ENCODE measurements around the gene PAQR4.

Gene PAQR4

DNA sequence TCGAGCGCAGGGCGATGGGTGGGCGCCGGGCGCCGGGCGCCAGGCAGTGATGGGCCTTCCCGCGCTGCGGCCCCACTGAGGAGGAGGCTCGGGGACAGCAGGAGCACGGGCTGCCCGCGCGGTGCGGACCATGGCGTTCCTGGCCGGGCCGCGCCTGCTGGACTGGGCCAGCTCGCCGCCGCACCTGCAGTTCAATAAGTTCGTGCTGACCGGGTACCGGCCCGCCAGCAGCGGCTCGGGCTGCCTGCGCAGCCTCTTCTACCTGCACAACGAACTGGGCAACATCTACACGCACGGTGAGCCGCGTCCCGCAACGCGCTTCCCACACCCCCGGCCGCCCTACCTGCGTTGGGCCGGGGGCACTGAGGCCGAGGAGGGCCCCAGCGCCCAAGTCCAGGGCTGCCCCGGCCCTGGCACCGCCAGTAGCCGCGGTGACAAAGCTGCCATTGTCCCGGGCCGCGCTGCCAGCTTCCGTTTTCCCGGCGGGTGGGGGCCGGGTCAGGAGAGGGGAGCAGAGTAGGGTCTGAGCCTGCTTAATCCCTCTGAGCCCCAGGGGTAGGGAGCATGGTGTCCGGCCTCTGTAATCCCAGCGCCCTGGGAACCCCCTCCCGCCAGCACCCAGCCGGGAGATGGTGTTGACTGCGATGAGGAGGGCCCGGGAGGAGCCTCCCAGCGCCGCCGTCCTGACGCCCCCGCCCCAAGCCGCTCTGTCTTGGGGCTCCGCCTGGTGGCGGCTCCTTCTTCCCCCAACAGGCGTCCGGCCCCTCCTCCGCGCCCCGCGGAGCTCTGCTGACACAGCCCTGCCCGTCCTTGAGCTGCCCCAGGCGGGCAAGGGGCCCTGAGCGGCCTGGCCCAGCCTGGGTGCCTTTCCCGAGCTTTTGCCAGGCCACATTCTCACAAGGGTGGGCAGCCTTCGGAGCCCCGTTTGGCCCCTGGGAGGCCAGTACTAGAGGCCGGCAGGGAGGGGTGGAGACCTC lies 685 bp downstream of the PAQR4 start (continued):
- TF ChIP-seq, protein P1, sequence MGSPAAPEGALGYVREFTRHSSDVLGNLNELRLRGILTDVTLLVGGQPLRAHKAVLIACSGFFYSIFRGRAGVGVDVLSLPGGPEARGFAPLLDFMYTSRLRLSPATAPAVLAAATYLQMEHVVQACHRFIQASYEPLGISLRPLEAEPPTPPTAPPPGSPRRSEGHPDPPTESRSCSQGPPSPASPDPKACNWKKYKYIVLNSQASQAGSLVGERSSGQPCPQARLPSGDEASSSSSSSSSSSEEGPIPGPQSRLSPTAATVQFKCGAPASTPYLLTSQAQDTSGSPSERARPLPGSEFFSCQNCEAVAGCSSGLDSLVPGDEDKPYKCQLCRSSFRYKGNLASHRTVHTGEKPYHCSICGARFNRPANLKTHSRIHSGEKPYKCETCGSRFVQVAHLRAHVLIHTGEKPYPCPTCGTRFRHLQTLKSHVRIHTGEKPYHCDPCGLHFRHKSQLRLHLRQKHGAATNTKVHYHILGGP (tag by site-specific recombination; IDR thresholded peaks at IDR 0.05): no peak
- TF ChIP-seq ZNF416 (tag by site-specific recombination; IDR thresholded peaks at IDR 0.05) (no peak), MEIS1 (CRISPR knock-in tag; IDR thresholded peaks at IDR 0.05; ENCODE audit: borderline replicate concordance) (no peak), BCL11B (tag by site-specific recombination; IDR thresholded peaks at IDR 0.05; ENCODE audit: low read depth) (peak; percentile 72; the same call in 1 of the 2 replicates), ZNF544 (tag by site-specific recombination; IDR thresholded peaks at IDR 0.05) (no peak), ZNF791 (tag by site-specific recombination; IDR thresholded peaks at IDR 0.05) (no peak), ZNF394 (tag by site-specific recombination; IDR thresholded peaks at IDR 0.05; ENCODE audit: borderline replicate concordance) (peak; percentile 37; the same call in 1 of the 2 replicates), ZNF785 (tag by site-specific recombination; IDR thresholded peaks at IDR 0.05) (0 out of 2 replicates have a peak, but pooled peaks have one; percentile 26), SP3 (tag by site-specific recombination; IDR thresholded peaks at IDR 0.05) (peak; percentile 72), ZNF433 (tag by site-specific recombination; IDR thresholded peaks at IDR 0.05; ENCODE audit: low read depth) (no peak), ZNF292 (tag by site-specific recombination; IDR thresholded peaks at IDR 0.05; ENCODE audit: borderline replicate concordance, low read depth) (no peak), ZNF843 (tag by site-specific recombination; IDR thresholded peaks at IDR 0.05) (no peak), ZNF157 (tag by site-specific recombination; IDR thresholded peaks at IDR 0.05) (no peak), ZNF223 (tag by site-specific recombination; IDR thresholded peaks at IDR 0.05) (no peak), ZNF423 (tag by site-specific recombination; IDR thresholded peaks at IDR 0.05) (peak; percentile 65), ZNF335 (tag by site-specific recombination; conservative IDR thresholded peaks at IDR 0.05) (peak; percentile 58), ZNF184 (tag by site-specific recombination; IDR thresholded peaks at IDR 0.05) (0 out of 2 replicates have a peak, but pooled peaks have one; percentile 23), ZNF324 (tag by site-specific recombination; IDR thresholded peaks at IDR 0.05) (0 out of 2 replicates have a peak, but pooled peaks have one; percentile 16), ZNF48 (tag by site-specific recombination; IDR thresholded peaks at IDR 0.05) (no peak), ZNF169 (tag by site-specific recombination; IDR thresholded peaks at IDR 0.05) (no peak), ZBTB21 (tag by site-specific recombination; IDR thresholded peaks at IDR 0.05) (no peak), ZNF239 (tag by site-specific recombination; IDR thresholded peaks at IDR 0.05) (no peak)
- TF ChIP-seq, protein P2, sequence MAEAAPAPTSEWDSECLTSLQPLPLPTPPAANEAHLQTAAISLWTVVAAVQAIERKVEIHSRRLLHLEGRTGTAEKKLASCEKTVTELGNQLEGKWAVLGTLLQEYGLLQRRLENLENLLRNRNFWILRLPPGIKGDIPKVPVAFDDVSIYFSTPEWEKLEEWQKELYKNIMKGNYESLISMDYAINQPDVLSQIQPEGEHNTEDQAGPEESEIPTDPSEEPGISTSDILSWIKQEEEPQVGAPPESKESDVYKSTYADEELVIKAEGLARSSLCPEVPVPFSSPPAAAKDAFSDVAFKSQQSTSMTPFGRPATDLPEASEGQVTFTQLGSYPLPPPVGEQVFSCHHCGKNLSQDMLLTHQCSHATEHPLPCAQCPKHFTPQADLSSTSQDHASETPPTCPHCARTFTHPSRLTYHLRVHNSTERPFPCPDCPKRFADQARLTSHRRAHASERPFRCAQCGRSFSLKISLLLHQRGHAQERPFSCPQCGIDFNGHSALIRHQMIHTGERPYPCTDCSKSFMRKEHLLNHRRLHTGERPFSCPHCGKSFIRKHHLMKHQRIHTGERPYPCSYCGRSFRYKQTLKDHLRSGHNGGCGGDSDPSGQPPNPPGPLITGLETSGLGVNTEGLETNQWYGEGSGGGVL (tag by site-specific recombination; IDR thresholded peaks at IDR 0.05): peak; percentile 86
- TF ChIP-seq, protein P3, sequence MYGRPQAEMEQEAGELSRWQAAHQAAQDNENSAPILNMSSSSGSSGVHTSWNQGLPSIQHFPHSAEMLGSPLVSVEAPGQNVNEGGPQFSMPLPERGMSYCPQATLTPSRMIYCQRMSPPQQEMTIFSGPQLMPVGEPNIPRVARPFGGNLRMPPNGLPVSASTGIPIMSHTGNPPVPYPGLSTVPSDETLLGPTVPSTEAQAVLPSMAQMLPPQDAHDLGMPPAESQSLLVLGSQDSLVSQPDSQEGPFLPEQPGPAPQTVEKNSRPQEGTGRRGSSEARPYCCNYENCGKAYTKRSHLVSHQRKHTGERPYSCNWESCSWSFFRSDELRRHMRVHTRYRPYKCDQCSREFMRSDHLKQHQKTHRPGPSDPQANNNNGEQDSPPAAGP (tag by site-specific recombination; IDR thresholded peaks at IDR 0.05): peak; percentile 52; the same call in 1 of the 2 replicates
- TF ChIP-seq, protein P4, sequence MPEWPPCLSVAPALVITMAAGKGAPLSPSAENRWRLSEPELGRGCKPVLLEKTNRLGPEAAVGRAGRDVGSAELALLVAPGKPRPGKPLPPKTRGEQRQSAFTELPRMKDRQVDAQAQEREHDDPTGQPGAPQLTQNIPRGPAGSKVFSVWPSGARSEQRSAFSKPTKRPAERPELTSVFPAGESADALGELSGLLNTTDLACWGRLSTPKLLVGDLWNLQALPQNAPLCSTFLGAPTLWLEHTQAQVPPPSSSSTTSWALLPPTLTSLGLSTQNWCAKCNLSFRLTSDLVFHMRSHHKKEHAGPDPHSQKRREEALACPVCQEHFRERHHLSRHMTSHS (tag by site-specific recombination; IDR thresholded peaks at IDR 0.05): no peak
- TF ChIP-seq, protein P5, sequence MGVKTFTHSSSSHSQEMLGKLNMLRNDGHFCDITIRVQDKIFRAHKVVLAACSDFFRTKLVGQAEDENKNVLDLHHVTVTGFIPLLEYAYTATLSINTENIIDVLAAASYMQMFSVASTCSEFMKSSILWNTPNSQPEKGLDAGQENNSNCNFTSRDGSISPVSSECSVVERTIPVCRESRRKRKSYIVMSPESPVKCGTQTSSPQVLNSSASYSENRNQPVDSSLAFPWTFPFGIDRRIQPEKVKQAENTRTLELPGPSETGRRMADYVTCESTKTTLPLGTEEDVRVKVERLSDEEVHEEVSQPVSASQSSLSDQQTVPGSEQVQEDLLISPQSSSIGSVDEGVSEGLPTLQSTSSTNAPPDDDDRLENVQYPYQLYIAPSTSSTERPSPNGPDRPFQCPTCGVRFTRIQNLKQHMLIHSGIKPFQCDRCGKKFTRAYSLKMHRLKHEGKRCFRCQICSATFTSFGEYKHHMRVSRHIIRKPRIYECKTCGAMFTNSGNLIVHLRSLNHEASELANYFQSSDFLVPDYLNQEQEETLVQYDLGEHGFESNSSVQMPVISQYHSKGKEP (tag by site-specific recombination; IDR thresholded peaks at IDR 0.05): no peak
- TF ChIP-seq, protein P6, sequence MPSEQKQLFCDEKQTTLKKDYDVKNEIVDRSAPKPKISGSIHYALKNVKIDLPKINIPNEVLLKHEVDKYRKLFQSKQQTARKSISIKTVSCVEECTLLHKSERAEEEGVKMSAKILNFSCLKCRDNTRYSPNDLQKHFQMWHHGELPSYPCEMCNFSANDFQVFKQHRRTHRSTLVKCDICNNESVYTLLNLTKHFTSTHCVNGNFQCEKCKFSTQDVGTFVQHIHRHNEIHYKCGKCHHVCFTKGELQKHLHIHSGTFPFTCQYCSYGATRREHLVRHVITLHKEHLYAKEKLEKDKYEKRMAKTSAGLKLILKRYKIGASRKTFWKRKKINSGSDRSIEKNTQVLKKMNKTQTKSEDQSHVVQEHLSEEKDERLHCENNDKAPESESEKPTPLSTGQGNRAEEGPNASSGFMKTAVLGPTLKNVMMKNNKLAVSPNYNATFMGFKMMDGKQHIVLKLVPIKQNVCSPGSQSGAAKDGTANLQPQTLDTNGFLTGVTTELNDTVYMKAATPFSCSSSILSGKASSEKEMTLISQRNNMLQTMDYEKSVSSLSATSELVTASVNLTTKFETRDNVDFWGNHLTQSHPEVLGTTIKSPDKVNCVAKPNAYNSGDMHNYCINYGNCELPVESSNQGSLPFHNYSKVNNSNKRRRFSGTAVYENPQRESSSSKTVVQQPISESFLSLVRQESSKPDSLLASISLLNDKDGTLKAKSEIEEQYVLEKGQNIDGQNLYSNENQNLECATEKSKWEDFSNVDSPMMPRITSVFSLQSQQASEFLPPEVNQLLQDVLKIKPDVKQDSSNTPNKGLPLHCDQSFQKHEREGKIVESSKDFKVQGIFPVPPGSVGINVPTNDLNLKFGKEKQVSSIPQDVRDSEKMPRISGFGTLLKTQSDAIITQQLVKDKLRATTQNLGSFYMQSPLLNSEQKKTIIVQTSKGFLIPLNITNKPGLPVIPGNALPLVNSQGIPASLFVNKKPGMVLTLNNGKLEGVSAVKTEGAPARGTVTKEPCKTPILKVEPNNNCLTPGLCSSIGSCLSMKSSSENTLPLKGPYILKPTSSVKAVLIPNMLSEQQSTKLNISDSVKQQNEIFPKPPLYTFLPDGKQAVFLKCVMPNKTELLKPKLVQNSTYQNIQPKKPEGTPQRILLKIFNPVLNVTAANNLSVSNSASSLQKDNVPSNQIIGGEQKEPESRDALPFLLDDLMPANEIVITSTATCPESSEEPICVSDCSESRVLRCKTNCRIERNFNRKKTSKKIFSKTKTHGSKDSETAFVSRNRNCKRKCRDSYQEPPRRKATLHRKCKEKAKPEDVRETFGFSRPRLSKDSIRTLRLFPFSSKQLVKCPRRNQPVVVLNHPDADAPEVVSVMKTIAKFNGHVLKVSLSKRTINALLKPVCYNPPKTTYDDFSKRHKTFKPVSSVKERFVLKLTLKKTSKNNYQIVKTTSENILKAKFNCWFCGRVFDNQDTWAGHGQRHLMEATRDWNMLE (tag by site-specific recombination; conservative IDR thresholded peaks at IDR 0.05; ENCODE audit: low read depth): no peak

All from HEK293 (cell line).